Testis (tissue), 2 donors: ENCODE measurements around the gene SLC9A9.

ENCODE experiments used
- CTCF ChIP-seq, 3 experiments: fragments of 450-650 bp in 2 of 3; fragments of 200-600 bp in 1 of 3; sonication (generic) in 1 of 3; IDR thresholded peaks; one replicate each; pipeline ENCODE4 v1.5.1; 2016 to 2019; ENCODE audit warnings: antibody characterized with exemption in 3 of 3, mild to moderate bottlenecking in 2 of 3, moderate library complexity in 1 of 3
- POLR2A ChIP-seq: fragments of 450-650 bp; IDR thresholded peaks from one replicate; pipeline ENCODE4 v1.6.1; 2017; ENCODE audit warnings: antibody characterized with exemption, mild to moderate bottlenecking, moderate library complexity

- TF ChIP-seq CTCF (IDR thresholded peaks at IDR 0.05) (no peak), POLR2A (no peak)
Measured at GRCh38 chr3:143222981-143223380, 625.3 kb downstream of the SLC9A9 start.
